Right lobe of liver (tissue), 4 donors: Measurements from ENCODE around the gene CEBPZ.

Experiments used
- CTCF ChIP-seq, 4 donors: fragments of 200-600 bp in 3 of 4; fragments of 450-650 bp in 1 of 4; IDR thresholded peaks; one replicate each; pipeline versions ENCODE4 v1.5.1 to v1.8.0; 2016 to 2022; ENCODE audit warnings: antibody characterized with exemption in 4 of 4, mild to moderate bottlenecking in 2 of 4
- POLR2A ChIP-seq: fragments of 450-650 bp; IDR thresholded peaks from one replicate; pipeline ENCODE4 v1.6.1; 2017; ENCODE audit warnings: antibody characterized with exemption, mild to moderate bottlenecking
- donor health status: DM: no; HTN: no; CAD: no.
- donor health status: DM: no; HTN: no; CAD: no.
- donor health status: DM: no; HTN: yes; CAD: no.

DNA sequence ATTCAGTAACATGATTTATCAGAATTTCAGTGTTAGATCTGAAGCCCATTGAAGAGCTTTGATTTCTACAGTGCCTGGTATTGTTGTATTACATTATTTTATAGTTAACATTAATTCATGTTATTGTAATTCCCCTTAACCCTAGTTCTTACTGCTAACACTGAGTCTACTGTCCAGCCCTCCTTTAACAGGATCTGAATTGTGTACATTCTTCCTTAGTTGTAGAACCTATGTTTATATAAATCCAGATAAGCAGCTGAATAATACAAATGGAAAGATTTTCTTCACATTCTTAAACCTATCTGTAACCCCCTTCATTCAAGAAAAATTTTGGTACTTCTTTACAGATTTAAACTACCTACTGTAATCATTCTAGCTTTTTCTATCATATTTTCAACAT, 14.8 kb upstream of the CEBPZ start:
- TF ChIP-seq CTCF (IDR thresholded peaks at IDR 0.05) (no peak), POLR2A (no peak)
